T-helper 2 cell treated with Interferon-gamma antibody and Interleukin-4, amounts not matched to agents 5 μg/mL and 100 μg/mL, for 36 hours (primary cell): Measurements from ENCODE around the gene GADD45G.

Source experiments
- DNase-seq: peaks from one replicate; pipeline ENCODE4 v3.0.0; 2021; ENCODE audit warnings: low spot score
- H3K27ac Mint-ChIP-seq: one replicate; pipeline ENCODE4 v1.8.0; 2021; ENCODE audit warnings: mild to moderate bottlenecking, mixed read lengths
- H3K27me3 Mint-ChIP-seq: one replicate; pipeline ENCODE4 v1.8.0; 2021; ENCODE audit warnings: low read depth, mixed read lengths
- H3K36me3 Mint-ChIP-seq: one replicate; pipeline ENCODE4 v1.8.0; 2021; ENCODE audit warnings: low read depth, mixed read lengths
- H3K4me1 Mint-ChIP-seq: one replicate; pipeline ENCODE4 v1.8.0; 2021; ENCODE audit warnings: low read depth, mixed read lengths
- H3K4me3 Mint-ChIP-seq: one replicate; pipeline ENCODE4 v1.8.0; 2022; ENCODE audit warnings: mild to moderate bottlenecking, moderate library complexity, mixed read lengths
- H3K9me3 Mint-ChIP-seq: one replicate; pipeline ENCODE4 v1.8.0; 2021; ENCODE audit warnings: mixed read lengths

GADD45G gene

GRCh38 chr9:89655056-89655989 lies 50.5 kb downstream of the GADD45G start:
- H3K36me3 Mint-ChIP-seq: no peaks in the 10 kb centered on the region
- DNase-seq: no peak
- peaks cover 32% of the 10 kb centered on the region for H3K4me1 Mint-ChIP-seq
- H3K9me3 Mint-ChIP-seq: no peaks in the 10 kb centered on the region
- H3K27ac Mint-ChIP-seq: no peak overlapping the region
- H3K4me3 Mint-ChIP-seq: no peak overlapping the region
- H3K27me3 Mint-ChIP-seq: peaks cover 24% of the 10 kb centered on the region
